ENCODE measurements around the gene NBEA.
A peak's percentile ranks its signal among the peaks of the same experiment; 100 is the strongest.

NBEA gene

GRCh38 chr13:35630551-35631275 lies 688.6 kb downstream of the NBEA start:
- WGBS, 2 donors (ENCODE audit: extremely low coverage in 2 of 2, insufficient read length in 2 of 2, insufficient replicate concordance in 1 of 2): no CpG with 5 or more reads among the region's 5 CpGs
- Histone ChIP-seq H3K4me2 (ENCODE audit: insufficient read depth, low read length, poor library complexity, severe bottlenecking) (no peak overlapping the region), H2AFZ (ENCODE audit: low read length) (no peak overlapping the region), H2BK15ac (ENCODE audit: low read length) (no peak overlapping the region), H3K27ac (replicated peaks; ENCODE audit: low read length) (no peak overlapping the region), H3K14ac (ENCODE audit: low read length) (no peak overlapping the region), H2BK5ac (ENCODE audit: low read length) (no peak overlapping the region), H3K9me3 (replicated peaks in 1 of 2; ENCODE audit: control insufficient read depth in 2 of 2, insufficient read depth in 1 of 2, low read depth in 1 of 2, low read length in 2 of 2) (no peaks in the 10 kb centered on the region), H2AK5ac (ENCODE audit: low read depth, low read length) (no peak overlapping the region), H3K23ac (ENCODE audit: low read depth, low read length, poor library complexity) (no peak overlapping the region), H3K18ac (ENCODE audit: low read length) (no peak overlapping the region), H3K4me3 (ENCODE audit: low read length in 2 of 2) (no peak overlapping the region), H4K8ac (ENCODE audit: low read depth, low read length) (no peak overlapping the region), H3K79me1 (ENCODE audit: low read depth, low read length) (no peaks in the 10 kb centered on the region), H4K91ac (ENCODE audit: low read depth, low read length, poor library complexity) (no peak overlapping the region), H3K9ac (ENCODE audit: low read depth, low read length, poor library complexity) (no peak overlapping the region), H2BK12ac (ENCODE audit: low read length) (no peak overlapping the region), H2BK120ac (ENCODE audit: low read depth, low read length) (no peak overlapping the region), H3K4me1 (ENCODE audit: control insufficient read depth in 2 of 2, insufficient read depth in 1 of 2, low read depth in 1 of 2, low read length in 2 of 2) (no peaks in the 10 kb centered on the region), H3K4ac (ENCODE audit: low read length) (no peak overlapping the region), H3K36me3 (replicated peaks in 1 of 2; ENCODE audit: control insufficient read depth in 2 of 2, insufficient read depth in 2 of 2, low read length in 2 of 2) (no peaks in the 10 kb centered on the region), H3K27me3 (ENCODE audit: control insufficient read depth in 3 of 3, insufficient read depth in 3 of 3, low read depth in 1 of 3, low read length in 3 of 3) (no peaks in the 10 kb centered on the region)
- peak; percentile 32 for DNase-seq (ENCODE audit: low spot score)

- no peak overlapping the region for H3K4ac ChIP-seq (ENCODE audit: low read length)
- H3K9ac ChIP-seq (ENCODE audit: low read depth, low read length, poor library complexity): no peak overlapping the region
- H3K79me1 ChIP-seq (ENCODE audit: low read depth, low read length): no peaks in the 10 kb centered on the region
- no peak overlapping the region for H2BK12ac ChIP-seq (ENCODE audit: low read length)
- H3K36me3 ChIP-seq (replicated peaks in 1 of 2; ENCODE audit: control insufficient read depth in 2 of 2, insufficient read depth in 2 of 2, low read length in 2 of 2): no peaks in the 10 kb centered on the region
- no peak overlapping the region for H2BK120ac ChIP-seq (ENCODE audit: low read depth, low read length)
- no peaks in the 10 kb centered on the region for H3K27me3 ChIP-seq (ENCODE audit: control insufficient read depth in 3 of 3, insufficient read depth in 3 of 3, low read depth in 1 of 3, low read length in 3 of 3)
- no peak for DNase-seq (ENCODE audit: low spot score)
- H3K4me1 ChIP-seq (ENCODE audit: control insufficient read depth in 2 of 2, insufficient read depth in 1 of 2, low read depth in 1 of 2, low read length in 2 of 2): no peaks in the 10 kb centered on the region
- H2BK5ac ChIP-seq (ENCODE audit: low read length): no peak overlapping the region
- no peak overlapping the region for H4K8ac ChIP-seq (ENCODE audit: low read depth, low read length)
- H3K4me2 ChIP-seq (ENCODE audit: insufficient read depth, low read length, poor library complexity, severe bottlenecking): no peak overlapping the region
- H3K14ac ChIP-seq (ENCODE audit: low read length): no peak overlapping the region
- H2AK5ac ChIP-seq (ENCODE audit: low read depth, low read length): no peak overlapping the region
- no peak overlapping the region for H3K4me3 ChIP-seq (ENCODE audit: low read length in 2 of 2)
- H3K23ac ChIP-seq (ENCODE audit: low read depth, low read length, poor library complexity): no peak overlapping the region
- H2AFZ ChIP-seq (ENCODE audit: low read length): no peak overlapping the region
- no peak overlapping the region for H2BK15ac ChIP-seq (ENCODE audit: low read length)
- no peak overlapping the region for H4K91ac ChIP-seq (ENCODE audit: low read depth, low read length, poor library complexity)
- H3K27ac ChIP-seq (replicated peaks; ENCODE audit: low read length): no peak overlapping the region
- H3K9me3 ChIP-seq (replicated peaks in 1 of 2; ENCODE audit: control insufficient read depth in 2 of 2, insufficient read depth in 1 of 2, low read depth in 1 of 2, low read length in 2 of 2): no peaks in the 10 kb centered on the region
- H3K18ac ChIP-seq (ENCODE audit: low read length): no peak overlapping the region
Observed at GRCh38 chr13:35631666-35632065, 689.6 kb downstream of the NBEA start.

GRCh38 chr13:35643625-35644024 lies 701.6 kb downstream of the NBEA start:
- Histone ChIP-seq H3K18ac (ENCODE audit: low read length) (no peak overlapping the region), H2BK12ac (ENCODE audit: low read length) (no peak overlapping the region), H3K79me1 (ENCODE audit: low read depth, low read length) (no peaks in the 10 kb centered on the region), H3K9me3 (replicated peaks in 1 of 2; ENCODE audit: control insufficient read depth in 2 of 2, insufficient read depth in 1 of 2, low read depth in 1 of 2, low read length in 2 of 2) (peaks cover 0 to 3% of the 10 kb centered on the region in 2 donors), H3K14ac (ENCODE audit: low read length) (no peak overlapping the region), H3K27ac (replicated peaks; ENCODE audit: low read length) (no peak overlapping the region), H2BK15ac (ENCODE audit: low read length) (no peak overlapping the region), H3K4me2 (ENCODE audit: insufficient read depth, low read length, poor library complexity, severe bottlenecking) (no peak overlapping the region), H3K4ac (ENCODE audit: low read length) (no peak overlapping the region), H3K36me3 (replicated peaks in 1 of 2; ENCODE audit: control insufficient read depth in 2 of 2, insufficient read depth in 2 of 2, low read length in 2 of 2) (no peaks in the 10 kb centered on the region), H3K9ac (ENCODE audit: low read depth, low read length, poor library complexity) (no peak overlapping the region), H2BK120ac (ENCODE audit: low read depth, low read length) (no peak overlapping the region), H2AFZ (ENCODE audit: low read length) (no peak overlapping the region), H4K8ac (ENCODE audit: low read depth, low read length) (no peak overlapping the region), H3K27me3 (ENCODE audit: control insufficient read depth in 3 of 3, insufficient read depth in 3 of 3, low read depth in 1 of 3, low read length in 3 of 3) (no peaks in the 10 kb centered on the region), H2AK5ac (ENCODE audit: low read depth, low read length) (no peak overlapping the region), H3K4me1 (ENCODE audit: control insufficient read depth in 2 of 2, insufficient read depth in 1 of 2, low read depth in 1 of 2, low read length in 2 of 2) (peaks cover 5 to 7% of the 10 kb centered on the region in 2 donors), H3K23ac (ENCODE audit: low read depth, low read length, poor library complexity) (no peak overlapping the region), H2BK5ac (ENCODE audit: low read length) (no peak overlapping the region), H3K4me3 (ENCODE audit: low read length in 2 of 2) (no peak overlapping the region), H4K91ac (ENCODE audit: low read depth, low read length, poor library complexity) (no peak overlapping the region)
- WGBS, 2 donors (ENCODE audit: extremely low coverage in 2 of 2, insufficient read length in 2 of 2, insufficient replicate concordance in 1 of 2): no CpG with 5 or more reads among the region's 3 CpGs
- peak; percentile 5 for DNase-seq (ENCODE audit: low spot score)

- Histone ChIP-seq H2AK5ac (ENCODE audit: low read depth, low read length) (no peak overlapping the region), H2BK5ac (ENCODE audit: low read length) (no peak overlapping the region), H3K18ac (ENCODE audit: low read length) (no peak overlapping the region), H3K4me1 (ENCODE audit: control insufficient read depth in 2 of 2, insufficient read depth in 1 of 2, low read depth in 1 of 2, low read length in 2 of 2) (peaks cover 5 to 15% of the 10 kb centered on the region in 2 donors), H4K8ac (ENCODE audit: low read depth, low read length) (no peak overlapping the region), H2BK120ac (ENCODE audit: low read depth, low read length) (no peak overlapping the region), H3K27ac (replicated peaks; ENCODE audit: low read length) (no peak overlapping the region), H3K4me3 (ENCODE audit: low read length in 2 of 2) (no peak overlapping the region), H3K14ac (ENCODE audit: low read length) (no peak overlapping the region), H2AFZ (ENCODE audit: low read length) (no peak overlapping the region), H3K4ac (ENCODE audit: low read length) (no peak overlapping the region), H3K9ac (ENCODE audit: low read depth, low read length, poor library complexity) (no peak overlapping the region), H2BK12ac (ENCODE audit: low read length) (no peak overlapping the region), H3K79me1 (ENCODE audit: low read depth, low read length) (no peaks in the 10 kb centered on the region), H2BK15ac (ENCODE audit: low read length) (no peak overlapping the region), H3K23ac (ENCODE audit: low read depth, low read length, poor library complexity) (no peak overlapping the region), H3K4me2 (ENCODE audit: insufficient read depth, low read length, poor library complexity, severe bottlenecking) (no peak overlapping the region), H3K36me3 (replicated peaks in 1 of 2; ENCODE audit: control insufficient read depth in 2 of 2, insufficient read depth in 2 of 2, low read length in 2 of 2) (no peaks in the 10 kb centered on the region), H4K91ac (ENCODE audit: low read depth, low read length, poor library complexity) (no peak overlapping the region), H3K9me3 (replicated peaks in 1 of 2; ENCODE audit: control insufficient read depth in 2 of 2, insufficient read depth in 1 of 2, low read depth in 1 of 2, low read length in 2 of 2) (peaks cover 0 to 3% of the 10 kb centered on the region in 2 donors), H3K27me3 (ENCODE audit: control insufficient read depth in 3 of 3, insufficient read depth in 3 of 3, low read depth in 1 of 3, low read length in 3 of 3) (no peaks in the 10 kb centered on the region)
- WGBS, 2 donors (ENCODE audit: extremely low coverage in 2 of 2, insufficient read length in 2 of 2, insufficient replicate concordance in 1 of 2): no CpG with 5 or more reads among the region's 7 CpGs
- no peak for DNase-seq (ENCODE audit: low spot score)
Observed at GRCh38 chr13:35646056-35646774, 704.1 kb downstream of the NBEA start.
